HEK293T (cell line): ENCODE data around the gene PRDM8.

Source experiments
- SP1 ChIP-seq: fragments of 450-650 bp; IDR thresholded peaks from 2 replicates; pipeline ENCODE4 v1.6.1; 2017
- ZNF384 ChIP-seq: fragments of 450-650 bp; IDR thresholded peaks from 2 replicates; pipeline ENCODE4 v1.6.1; 2016

DNA sequence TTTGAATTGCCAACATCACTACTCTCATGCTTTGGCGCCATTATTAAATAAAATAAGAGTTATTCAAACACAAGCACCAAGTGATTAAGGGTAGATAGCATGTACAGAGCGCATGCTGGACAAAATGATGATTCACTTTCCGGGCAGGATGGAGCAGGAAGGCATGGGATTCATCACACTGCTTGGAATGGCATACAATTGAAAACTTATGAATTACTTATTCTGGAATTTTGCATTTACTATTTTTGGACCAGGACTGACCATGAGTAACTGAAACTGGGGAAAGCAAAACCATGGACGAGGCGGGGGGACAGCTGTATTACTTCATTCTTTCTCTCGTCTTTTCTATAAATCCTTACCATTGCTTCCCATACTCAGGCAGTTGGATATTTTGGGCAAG is 40.7 kb downstream of the PRDM8 start:
- no peak for TF ChIP-seq SP1
- TF ChIP-seq ZNF384: no peak
